ENCODE results near the gene EPRS1.

- no peak for TF ChIP-seq POLR2A (IDR thresholded peaks at IDR 0.05)
- TF ChIP-seq POLR2AphosphoS5 (IDR thresholded peaks at IDR 0.05): no peak
- TF ChIP-seq, protein P1, sequence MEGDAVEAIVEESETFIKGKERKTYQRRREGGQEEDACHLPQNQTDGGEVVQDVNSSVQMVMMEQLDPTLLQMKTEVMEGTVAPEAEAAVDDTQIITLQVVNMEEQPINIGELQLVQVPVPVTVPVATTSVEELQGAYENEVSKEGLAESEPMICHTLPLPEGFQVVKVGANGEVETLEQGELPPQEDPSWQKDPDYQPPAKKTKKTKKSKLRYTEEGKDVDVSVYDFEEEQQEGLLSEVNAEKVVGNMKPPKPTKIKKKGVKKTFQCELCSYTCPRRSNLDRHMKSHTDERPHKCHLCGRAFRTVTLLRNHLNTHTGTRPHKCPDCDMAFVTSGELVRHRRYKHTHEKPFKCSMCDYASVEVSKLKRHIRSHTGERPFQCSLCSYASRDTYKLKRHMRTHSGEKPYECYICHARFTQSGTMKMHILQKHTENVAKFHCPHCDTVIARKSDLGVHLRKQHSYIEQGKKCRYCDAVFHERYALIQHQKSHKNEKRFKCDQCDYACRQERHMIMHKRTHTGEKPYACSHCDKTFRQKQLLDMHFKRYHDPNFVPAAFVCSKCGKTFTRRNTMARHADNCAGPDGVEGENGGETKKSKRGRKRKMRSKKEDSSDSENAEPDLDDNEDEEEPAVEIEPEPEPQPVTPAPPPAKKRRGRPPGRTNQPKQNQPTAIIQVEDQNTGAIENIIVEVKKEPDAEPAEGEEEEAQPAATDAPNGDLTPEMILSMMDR (IDR thresholded peaks at IDR 0.05): no peak
These were observed 7.7 kb downstream of the EPRS1 start for GRCh38 chr1:220038640-220039039.
